ENCODE results near the gene PIGR.
"Not testable (repeated sequence)": the region's sequence is repeated elsewhere in the genome, so short reads cannot be mapped to it uniquely, and the experiment has no call there.

Gene PIGR

GRCh38 chr1:206937425-206937824, 8.8 kb downstream of the PIGR start:
- no peak for DNase-seq (ENCODE audit: extremely low read depth in 1 of 2, low read depth in 1 of 2)

- no peak for DNase-seq (ENCODE audit: extremely low read depth in 1 of 2, low read depth in 1 of 2)
Measured at GRCh38 chr1:206935491-206936067, 10.7 kb downstream of the PIGR start.

- DNase-seq (ENCODE audit: extremely low read depth in 1 of 2, low read depth in 1 of 2) = peak in 1 of 2 donors; percentile 50
Measured at GRCh38 chr1:206933333-206933945, 12.8 kb downstream of the PIGR start.

- no peak for DNase-seq (ENCODE audit: extremely low read depth in 1 of 2, low read depth in 1 of 2)
Measured at GRCh38 chr1:206932177-206932576, 14.1 kb downstream of the PIGR start.

GRCh38 chr1:206931709-206932108, 14.6 kb downstream of the PIGR start:
- DNase-seq (ENCODE audit: extremely low read depth in 1 of 2, low read depth in 1 of 2) = no peak

GRCh38 chr1:206930210-206930798, 16.0 kb downstream of the PIGR start:
- DNase-seq (ENCODE audit: extremely low read depth in 1 of 2, low read depth in 1 of 2) = peak; percentile 49 to 63

GRCh38 chr1:206929524-206929923, 16.7 kb downstream of the PIGR start:
- no peak for DNase-seq (ENCODE audit: extremely low read depth in 1 of 2, low read depth in 1 of 2)

- no peak for DNase-seq (ENCODE audit: extremely low read depth in 1 of 2, low read depth in 1 of 2)
Measured at GRCh38 chr1:206926286-206926685, 20.0 kb downstream of the PIGR start.

GRCh38 chr1:206925106-206925736, 21.0 kb downstream of the PIGR start:
- peak; percentile 44 to 69 for DNase-seq (ENCODE audit: extremely low read depth in 1 of 2, low read depth in 1 of 2)

- DNase-seq (ENCODE audit: extremely low read depth in 1 of 2, low read depth in 1 of 2) = no peak
Measured at GRCh38 chr1:206924592-206925105, 21.6 kb downstream of the PIGR start.

GRCh38 chr1:206923961-206924557, 22.2 kb downstream of the PIGR start:
- DNase-seq (ENCODE audit: extremely low read depth in 1 of 2, low read depth in 1 of 2) = not testable (repeated sequence)

- DNase-seq (ENCODE audit: extremely low read depth in 1 of 2, low read depth in 1 of 2) = peak in 1 of 2 donors; percentile 69
Measured at GRCh38 chr1:206923009-206923960, 23.0 kb downstream of the PIGR start.

GRCh38 chr1:206922524-206922923, 23.7 kb downstream of the PIGR start:
- no peak for DNase-seq (ENCODE audit: extremely low read depth in 1 of 2, low read depth in 1 of 2)

- no peak for DNase-seq (ENCODE audit: extremely low read depth in 1 of 2, low read depth in 1 of 2)
Measured at GRCh38 chr1:206921772-206922265, 24.4 kb downstream of the PIGR start, which contains the start of gene FCMR. FCMR (minus strand) TSS chr1:206921941; CDS start chr1:206921854, 87 bp downstream.

GRCh38 chr1:206918076-206918475, 28.2 kb downstream of the PIGR start:
- no peak for DNase-seq (ENCODE audit: extremely low read depth in 1 of 2, low read depth in 1 of 2)

GRCh38 chr1:206916000-206916709, 30.1 kb downstream of the PIGR start:
- no peak for DNase-seq (ENCODE audit: extremely low read depth in 1 of 2, low read depth in 1 of 2)

GRCh38 chr1:206915030-206915735, 31.1 kb downstream of the PIGR start:
- DNase-seq (ENCODE audit: extremely low read depth in 1 of 2, low read depth in 1 of 2) = no peak

- no peak for DNase-seq (ENCODE audit: extremely low read depth in 1 of 2, low read depth in 1 of 2)
Measured at GRCh38 chr1:206913766-206914537, 32.3 kb downstream of the PIGR start.

Data from stimulated activated CD8-positive, alpha-beta memory T cell treated with anti-CD3 and anti-CD28 coated beads, Interleukin-7, amount 100 ng/mL, for 48 hours (primary cell).